GM18508 (cell line): ENCODE data around the gene RNASE9.
"Not testable (repeated sequence)": the region's sequence is repeated elsewhere in the genome, so short reads cannot be mapped to it uniquely, and the experiment has no call there.

ENCODE experiments used
- ATAC-seq: cut with Tn5 transposase; IDR thresholded peaks from one replicate; pipeline ENCODE4 v1.9.1; 2021; ENCODE audit warnings: moderate number of reproducible peaks; ENCODE audit not compliant: insufficient read depth, unreplicated experiment

The RNASE9 gene

DNA sequence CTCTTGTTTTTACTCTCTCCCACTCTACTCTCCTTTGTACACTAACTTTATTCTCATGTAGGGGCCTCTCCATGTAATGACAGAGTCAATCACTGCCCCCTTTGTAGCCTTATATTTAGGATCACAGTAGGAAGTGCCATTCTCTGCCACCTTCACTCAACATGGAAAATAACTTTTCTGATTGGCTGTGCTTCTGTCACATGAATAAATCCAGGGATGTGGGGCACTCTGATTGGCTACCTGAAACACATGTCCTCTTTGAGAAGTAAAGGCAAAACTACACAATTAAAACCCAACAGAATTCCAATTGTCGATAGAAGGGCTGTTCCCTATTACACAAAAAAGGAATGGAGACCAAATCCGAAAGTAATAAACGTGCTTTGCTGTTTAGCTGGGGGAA is at the start of gene RNASE9:
Gene RNASE9 (minus strand): TSS at position 87 of the 400 bp plus-strand sequence.
- no peak for ATAC-seq

DNA sequence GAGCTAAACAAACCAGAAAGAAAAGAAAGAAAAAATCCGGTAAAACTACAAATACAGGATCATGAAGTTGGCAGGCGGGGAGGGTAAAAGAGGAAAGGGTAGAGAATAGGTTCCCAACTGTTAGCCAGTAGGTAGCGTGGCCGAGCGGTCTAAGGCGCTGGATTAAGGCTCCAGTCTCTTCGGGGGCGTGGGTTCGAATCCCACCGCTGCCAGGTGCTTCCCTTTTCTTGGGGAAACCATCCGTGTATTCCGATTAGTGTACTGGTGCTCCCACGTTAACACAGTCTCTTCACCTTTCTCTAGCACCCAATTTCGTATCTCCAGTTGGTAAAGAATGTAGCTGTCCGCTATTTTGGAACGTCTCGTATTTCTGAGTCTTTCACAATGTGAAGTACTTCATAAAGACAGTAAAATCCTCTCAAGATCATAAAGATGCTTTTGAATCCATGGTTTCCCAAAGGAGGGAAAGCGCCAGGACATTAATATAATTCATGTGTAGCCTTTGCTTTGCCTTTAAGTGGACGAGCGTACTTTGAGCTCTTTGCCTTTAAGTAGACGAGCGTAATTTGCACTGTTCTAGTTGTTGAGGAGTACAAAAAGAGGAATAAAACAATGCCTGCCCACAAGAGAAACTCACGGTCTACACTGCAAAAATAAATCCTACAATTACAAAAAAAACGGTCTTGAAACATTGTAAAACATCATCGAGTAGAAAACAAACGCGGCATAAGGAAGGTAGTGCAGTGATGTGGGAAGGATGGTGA is 49.3 kb upstream of the RNASE9 start:
- ATAC-seq: no peak

DNA sequence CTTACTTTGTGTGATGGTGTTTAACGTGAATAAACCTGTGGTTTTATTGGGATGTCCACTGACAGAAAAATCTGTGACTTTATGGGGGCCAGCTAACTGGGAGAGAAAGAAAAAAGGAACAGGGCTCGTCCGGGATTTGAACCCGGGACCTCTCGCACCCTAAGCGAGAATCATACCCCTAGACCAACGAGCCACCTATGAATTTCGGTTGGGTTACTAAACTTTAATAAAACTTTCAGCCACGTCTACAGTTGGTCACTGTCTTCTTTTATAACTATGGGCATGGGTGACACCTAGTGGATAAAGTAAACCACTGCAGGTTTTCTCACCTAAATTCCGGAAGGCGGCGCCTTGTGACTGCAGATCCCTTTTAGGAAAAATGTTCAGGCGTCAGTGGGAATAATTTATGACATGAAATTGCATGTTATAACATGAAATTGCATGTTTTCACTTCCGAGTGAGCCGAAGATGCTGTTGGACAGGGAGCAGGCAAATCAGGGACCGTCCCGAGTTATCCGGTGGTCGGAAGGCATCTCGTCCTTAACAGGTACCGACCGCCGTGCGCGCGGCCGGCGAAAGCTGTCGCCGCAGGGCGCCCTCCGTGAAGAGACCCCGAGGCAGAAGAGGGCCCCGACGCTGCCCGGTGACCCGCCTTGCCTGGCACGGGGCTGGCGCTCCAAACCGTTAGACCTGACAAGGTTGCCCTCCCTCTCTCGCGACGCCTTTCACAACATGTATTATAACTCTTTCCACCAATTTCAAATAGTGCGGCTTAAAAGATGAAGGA is 48.6 kb upstream of the RNASE9 start:
- ATAC-seq: no peak

DNA sequence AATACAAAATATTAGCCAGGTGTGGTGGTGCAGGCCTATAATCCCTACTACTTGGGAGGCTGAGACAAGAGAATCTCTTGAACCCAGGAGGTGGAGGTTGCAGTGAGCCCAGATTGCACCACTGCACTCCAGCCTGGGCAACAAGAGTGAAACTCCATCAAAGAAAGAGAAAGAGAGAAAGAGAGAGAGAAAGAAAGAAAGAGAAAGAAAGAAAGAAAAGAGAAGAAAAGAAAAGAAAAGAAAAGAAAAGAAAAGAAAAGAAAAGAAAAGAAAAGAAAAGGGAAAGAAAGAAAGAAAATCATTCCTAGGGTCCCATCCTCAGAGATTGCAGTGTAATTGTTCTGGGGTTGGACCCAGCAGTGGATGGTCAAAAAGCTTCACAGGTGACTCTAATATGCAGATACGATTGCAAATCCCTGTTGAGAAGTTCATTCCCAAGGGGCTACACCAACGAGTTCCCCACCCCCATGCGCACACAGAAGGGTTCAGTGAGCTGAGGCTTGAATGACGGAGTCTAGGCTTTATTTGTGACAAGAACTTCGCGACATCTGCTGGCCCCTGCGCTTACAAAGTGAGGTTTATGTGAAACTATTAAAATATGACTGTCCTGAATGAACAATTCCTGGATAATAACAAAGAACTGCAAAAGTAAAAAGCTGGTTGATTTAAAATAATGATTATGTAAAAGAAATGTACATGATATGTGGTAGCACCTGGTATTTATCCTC is 47.7 kb upstream of the RNASE9 start:
- ATAC-seq: no peak

DNA sequence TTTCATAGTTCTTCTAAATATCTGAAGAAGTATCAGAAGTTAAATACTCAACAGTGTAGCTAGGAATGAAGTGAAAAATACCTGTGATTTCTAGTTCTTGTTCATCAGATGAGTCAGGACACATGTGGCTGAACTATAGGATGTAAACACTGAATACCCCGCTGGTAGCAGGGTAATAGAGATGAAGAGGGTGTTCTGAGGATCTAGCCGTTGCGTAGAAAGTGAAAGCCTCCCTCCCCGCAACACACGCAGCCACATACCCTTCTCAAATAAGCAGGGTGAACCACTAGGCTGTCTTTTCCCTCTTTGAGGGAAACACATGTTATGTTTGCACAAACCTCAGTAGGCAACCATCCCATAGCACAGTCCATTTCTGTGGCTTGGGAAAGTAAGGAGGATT is 46.8 kb upstream of the RNASE9 start:
- no peak for ATAC-seq

DNA sequence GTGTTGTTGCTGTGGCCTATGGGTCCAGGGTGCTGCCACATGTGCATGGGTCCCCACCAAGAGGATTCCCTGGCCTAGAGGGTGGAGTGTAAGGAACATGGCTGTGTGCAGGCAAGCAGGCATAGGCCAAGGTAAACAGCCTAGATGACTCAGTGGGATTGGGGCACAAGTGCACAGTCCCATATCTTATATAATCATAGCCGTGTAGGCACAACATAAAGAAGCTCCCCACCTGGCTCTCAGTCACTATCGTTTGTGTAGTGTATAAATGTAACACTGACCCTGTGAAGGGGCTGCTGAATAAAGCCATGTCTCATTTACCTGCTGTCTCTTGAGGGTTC is 46.0 kb upstream of the RNASE9 start:
- no peak for ATAC-seq

DNA sequence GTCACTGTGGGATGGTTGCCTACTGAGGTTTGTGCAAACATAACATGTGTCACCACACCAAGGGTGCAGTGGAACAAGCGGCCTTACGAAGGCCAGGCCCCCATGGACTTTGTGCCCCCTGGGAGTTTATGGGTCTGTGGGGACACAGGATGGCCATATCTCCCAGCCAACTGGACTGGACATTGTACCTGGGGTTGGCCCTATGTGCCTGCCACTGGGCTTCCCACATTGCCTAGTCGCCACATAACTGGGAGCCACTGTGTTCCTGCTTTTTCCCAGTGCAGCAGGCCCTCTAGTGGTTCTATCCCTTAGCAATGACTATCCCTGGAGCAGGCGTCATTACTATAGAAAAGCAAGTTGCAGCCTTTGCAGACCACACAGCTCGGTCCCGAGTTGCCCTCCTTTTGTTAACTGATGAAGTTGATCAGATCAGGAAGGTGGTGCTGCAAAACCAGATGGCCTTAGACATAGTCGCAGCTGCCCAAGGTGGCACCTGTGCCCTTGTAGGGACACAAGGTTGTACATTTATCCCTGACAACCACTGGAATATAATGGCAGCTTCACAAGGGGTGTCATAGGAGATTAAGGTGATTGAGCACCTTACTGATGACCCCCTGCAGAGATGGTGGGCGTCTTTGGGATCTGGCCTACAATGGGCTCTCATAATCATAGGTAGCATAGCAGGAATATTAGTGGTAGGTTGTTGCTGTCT is 45.5 kb upstream of the RNASE9 start:
- no peak for ATAC-seq

DNA sequence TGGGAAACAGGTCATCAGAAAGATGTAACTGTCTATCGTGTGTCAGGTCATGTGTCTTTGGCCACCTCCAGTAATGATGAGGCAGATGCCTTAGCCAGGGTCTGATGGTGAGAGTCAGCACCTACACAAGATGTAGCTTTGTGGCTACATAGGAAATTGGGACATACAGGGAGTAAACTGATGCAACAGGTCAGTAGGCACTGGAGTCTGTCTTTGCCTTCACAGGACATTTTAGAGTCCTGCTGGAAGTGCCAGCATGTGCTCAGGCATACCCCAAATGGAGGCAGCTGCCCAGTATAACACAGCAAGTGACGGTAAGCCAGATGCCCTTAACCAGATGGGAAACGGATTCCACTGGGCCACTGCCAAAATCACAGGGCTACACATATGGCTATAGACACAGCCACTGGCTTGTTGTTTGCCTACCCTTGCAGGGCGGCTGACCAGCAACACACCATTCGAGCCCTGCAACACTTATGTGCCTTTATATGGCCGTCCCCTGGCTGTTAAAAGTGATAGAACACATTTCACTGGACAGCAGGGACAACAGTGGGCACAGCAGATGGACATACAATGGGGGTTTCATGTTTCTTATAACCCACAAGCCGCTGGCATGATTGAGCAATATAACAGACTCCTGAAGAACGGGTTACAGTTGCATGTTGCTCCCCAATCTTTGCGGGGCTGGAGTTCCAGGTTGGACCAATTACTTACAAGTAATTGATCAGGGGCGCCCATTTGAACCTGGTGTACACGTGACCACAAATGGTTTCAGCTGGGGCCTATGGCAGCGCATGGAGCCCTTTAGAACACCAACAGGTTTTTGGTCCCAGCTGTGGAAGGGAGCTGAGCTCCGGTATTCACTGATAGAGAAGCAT is 43.2 kb upstream of the RNASE9 start:
- ATAC-seq: no peak

DNA sequence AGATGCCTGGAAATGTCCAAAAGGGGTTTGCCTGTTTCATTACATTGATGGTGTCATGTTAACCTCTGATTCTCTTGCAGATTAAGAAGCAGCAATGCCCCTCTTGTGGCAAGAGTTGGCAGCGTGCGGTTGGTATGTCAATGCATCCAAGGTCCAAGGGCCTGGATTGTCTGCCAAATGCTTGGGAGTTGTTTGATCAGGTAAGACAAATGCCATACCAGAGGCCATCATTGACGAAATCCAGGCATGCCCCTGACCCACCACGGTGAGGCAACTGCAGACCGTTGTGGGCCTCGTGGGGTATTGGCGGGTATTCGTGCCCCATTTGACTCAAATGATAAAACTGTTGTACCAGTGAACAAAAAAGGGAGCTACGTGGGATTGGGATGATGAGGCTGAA is 41.7 kb upstream of the RNASE9 start:
- no peak for ATAC-seq

DNA sequence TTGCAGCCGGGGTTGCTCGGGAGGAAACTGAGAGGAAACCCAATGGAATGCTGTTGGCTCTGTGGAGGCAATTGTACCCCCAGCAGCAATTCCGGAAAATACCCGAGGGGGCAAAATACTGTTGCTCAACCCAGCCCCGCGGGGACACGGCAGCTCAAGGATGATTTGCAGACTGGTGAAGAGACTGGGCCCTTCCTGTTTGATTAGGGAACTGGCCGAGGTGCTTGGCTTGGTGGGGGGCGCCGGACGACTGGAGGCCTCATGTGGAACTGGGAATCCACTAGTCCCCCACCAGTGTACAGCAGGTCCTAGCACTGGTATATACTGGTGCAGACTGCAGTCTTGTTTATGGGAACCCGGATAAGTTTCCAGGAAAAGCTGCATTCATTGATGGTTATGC is 40.7 kb upstream of the RNASE9 start:
- ATAC-seq: no peak

DNA sequence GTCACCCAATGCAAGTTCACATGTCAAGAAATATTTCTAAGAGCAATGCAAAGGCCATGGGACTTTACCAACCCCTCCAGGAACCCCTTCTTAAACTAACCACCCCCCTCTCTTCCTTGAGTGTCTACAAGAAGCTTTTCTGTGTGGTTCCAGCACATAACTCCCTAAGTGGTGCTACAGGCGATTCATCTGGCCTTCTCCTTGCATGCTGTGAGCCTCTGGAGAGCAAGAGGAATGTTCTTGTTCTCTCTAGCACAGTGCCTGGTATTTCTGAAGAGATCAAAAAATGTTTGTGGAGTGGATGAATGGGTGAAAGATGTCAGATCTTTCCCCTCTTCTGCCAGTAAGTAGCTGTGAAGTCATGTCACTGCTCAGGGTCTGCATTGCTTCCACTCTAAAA is 36.3 kb upstream of the RNASE9 start:
- no peak for ATAC-seq

DNA sequence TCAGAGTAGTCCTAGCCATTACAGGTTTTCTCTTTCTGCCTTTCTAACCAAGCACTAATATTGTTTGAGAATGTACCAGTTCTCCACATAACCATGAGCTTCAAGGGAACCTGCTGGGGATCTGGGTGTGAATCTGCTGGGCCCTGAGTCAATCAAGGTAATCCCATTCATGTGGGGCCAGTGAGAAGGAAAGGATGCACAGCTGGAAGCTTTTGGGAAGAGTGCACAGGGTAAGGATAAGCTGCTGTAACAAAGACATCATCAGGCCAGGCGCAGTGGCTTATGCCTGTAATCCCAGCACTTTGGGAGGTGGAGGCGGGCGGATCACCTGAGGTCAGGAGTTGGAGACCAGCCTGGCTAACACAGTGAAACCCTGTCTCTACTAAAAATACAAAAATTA is 34.9 kb upstream of the RNASE9 start:
- ATAC-seq: not testable (repeated sequence)

DNA sequence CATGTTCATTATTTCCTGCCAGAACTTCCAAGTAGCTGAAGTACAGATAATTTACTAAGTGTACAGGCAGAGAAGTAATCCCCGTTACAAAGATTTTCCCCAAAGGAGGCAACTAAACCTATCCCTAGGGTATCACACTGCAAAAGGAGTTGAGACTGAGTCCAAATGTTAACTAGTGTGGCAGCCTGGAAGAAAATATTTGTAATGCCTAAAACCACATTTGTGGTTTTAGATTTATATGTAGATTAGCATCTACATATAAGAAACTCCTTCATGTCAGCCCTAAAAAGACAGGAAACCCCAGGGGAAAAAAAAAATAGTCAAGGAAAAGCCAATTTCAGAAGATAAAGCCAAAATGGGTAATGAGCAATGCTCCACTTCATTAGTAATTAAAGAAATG is 31.7 kb upstream of the RNASE9 start:
- ATAC-seq: no peak

DNA sequence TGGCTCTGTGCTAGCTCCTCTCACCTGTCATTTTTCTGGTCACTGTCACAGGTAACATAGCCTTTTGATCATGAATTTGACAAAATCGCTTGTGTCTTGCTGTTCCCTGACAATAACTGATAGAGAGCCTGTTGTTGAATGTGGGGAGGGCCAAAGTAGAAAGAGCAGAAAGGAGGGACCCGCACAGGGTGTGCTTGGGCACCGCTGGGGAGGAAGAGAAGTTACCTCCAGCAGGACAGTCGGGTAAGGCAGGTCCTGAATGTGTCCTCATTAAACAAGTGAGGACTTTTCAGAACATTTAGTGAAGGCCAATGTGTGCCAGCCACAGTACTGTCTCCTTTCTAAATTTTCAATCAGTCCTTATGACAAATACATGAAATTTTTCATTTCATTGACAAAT is 30.4 kb upstream of the RNASE9 start, which contains the start of gene RNASE12:
Gene RNASE12 (minus strand): TSS at position 142 of the 400 bp plus-strand sequence. CDS start 653 bp downstream, outside the sequence.
- ATAC-seq: no peak

DNA sequence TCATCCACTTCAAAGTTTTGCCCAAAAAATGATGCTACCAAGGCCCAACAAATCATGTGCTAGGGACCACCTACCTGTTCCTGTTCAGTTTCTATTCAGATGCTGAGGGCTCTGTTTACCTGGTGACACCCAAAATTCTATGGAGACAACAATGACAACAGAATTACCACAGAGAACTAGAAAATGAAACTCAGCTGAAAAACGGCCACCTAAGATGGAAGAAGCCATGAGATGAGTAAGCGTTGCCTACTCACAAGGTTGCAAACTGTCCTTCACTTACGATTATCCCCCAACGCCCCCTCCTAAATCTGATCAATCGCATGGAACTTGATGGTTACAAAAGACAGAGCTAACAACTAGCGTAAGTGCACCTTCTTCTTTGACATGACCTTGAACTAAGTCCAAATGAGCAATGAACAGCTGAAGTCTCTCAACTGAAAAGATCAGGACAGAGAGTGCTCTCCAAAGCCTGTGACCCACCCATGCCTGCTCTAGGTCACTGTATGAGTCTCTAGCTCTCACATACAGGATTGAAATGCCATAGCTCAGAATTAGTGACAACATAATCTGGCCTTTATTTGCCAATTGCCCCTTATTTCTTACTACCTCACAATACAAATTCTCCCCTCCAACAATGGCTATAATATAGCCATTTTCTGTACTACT is 26.8 kb upstream of the RNASE9 start, which contains the start of gene RNASE11:
Gene RNASE11 (minus strand): TSS at position 513 of the 666 bp plus-strand sequence.
- ATAC-seq: no peak

DNA sequence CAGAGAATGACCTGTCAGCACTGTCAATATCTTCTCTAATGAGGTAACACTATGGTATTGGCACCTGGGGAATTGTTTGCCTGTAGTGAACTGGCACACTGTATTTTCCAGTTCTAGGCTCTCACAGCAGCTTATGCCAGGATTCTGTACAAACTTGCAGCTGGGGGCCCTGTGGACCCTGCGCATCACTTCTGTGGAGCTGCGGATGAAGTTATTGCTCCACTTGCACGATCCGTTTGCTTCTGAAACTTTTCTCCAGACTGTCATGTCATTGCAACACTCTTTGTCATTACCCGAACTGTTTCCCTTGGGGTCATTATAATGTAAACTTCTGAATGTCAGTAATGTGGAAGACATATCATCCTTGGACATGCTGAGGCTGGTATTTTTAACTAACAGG is 23.1 kb upstream of the RNASE9 start:
- no peak for ATAC-seq

DNA sequence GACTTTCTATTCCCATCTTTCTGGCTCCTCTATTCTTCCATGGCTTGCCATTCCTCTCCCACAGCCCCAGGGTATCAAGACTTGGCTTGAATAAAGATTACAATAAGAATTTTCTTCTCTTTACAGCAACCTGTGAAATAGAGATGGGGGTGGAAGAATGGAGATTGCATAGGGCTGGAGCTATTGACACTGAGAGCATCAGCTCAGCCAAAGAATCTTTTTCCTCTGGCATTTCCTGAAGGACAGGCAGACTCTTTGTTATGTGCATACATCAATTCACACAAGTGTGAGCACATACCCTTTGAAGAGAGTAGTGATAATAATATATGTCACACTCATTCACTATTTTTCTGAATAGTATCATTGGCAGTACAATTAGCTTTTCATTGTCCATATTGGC is 22.3 kb upstream of the RNASE9 start:
- ATAC-seq: no peak

DNA sequence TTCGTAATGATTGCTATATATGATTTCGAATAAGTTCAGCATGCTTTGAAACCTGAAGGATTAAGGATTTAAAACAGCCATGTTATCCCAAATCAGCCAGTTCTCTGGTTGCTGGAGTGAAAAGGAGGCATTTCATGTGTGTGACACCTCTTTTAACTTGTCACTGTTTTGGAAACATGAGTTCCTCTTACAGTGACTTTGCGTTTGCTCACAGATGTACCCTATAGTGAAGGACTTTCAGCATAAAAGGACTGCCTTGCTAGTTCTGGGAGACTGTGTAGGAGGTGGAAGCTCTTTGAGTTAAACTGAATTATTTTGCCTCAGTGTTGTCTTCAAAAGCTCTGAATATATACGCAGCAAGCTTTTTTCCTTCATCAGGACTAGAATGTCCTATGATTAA is 19.4 kb upstream of the RNASE9 start:
- no peak for ATAC-seq
